Activated gamma-delta T cell treated with anti-CD3 and anti-CD28 coated beads, Interleukin-2, amount 50 U/mL, for 16 hours (primary cell): ENCODE measurements around the gene SLC35E2B.
"Not testable (repeated sequence)": the region's sequence is repeated elsewhere in the genome, so short reads cannot be mapped to it uniquely, and the experiment has no call there.

ENCODE experiments used
- DNase-seq: peaks from one replicate; pipeline ENCODE4 v3.0.0-alpha.2; 2020; ENCODE audit warnings: low read depth

SLC35E2B gene

GRCh38 chr1:1703796-1704195, 11.2 kb upstream of the SLC35E2B start:
- DNase-seq = no peak

GRCh38 chr1:1702506-1702905, 9.9 kb upstream of the SLC35E2B start:
- not testable (repeated sequence) for DNase-seq

- not testable (repeated sequence) for DNase-seq
Observed at GRCh38 chr1:1700557-1700956, 8.0 kb upstream of the SLC35E2B start.

DNA sequence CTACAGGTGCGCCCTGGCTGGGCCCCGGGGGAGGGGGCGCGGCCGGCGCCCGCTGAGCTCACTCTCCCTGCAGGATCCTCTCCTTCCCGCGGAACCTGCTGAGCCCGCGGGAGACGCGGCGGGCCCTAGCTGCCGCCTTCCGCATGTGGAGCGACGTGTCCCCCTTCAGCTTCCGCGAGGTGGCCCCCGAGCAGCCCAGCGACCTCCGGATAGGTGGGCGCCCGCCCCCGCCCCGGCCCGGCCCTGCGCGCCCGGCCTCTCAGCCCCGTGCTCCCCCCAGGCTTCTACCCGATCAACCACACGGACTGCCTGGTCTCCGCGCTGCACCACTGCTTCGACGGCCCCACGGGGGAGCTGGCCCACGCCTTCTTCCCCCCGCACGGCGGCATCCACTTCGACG, 7.5 kb upstream of the SLC35E2B start:
- DNase-seq = not testable (repeated sequence)

DNA sequence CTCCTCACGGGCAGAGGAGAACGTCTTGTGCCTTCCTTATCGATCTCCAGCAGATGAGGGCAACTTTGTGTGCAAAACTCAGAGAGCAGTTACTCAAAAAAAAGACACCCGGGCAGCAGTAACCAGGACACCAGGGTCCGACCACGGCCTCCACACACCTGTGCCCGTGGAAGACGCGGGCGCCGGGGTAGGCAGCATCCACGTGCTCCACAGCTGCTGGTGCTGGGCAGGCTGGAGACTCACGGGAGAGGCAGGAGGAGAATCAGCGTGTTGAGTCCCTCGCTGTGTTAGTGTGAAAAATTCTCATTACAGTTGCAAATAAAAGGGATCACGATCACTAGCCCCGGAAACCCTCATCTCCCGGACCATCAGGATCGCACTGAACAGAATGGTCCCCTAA, 6.5 kb upstream of the SLC35E2B start:
- DNase-seq = not testable (repeated sequence)

DNA sequence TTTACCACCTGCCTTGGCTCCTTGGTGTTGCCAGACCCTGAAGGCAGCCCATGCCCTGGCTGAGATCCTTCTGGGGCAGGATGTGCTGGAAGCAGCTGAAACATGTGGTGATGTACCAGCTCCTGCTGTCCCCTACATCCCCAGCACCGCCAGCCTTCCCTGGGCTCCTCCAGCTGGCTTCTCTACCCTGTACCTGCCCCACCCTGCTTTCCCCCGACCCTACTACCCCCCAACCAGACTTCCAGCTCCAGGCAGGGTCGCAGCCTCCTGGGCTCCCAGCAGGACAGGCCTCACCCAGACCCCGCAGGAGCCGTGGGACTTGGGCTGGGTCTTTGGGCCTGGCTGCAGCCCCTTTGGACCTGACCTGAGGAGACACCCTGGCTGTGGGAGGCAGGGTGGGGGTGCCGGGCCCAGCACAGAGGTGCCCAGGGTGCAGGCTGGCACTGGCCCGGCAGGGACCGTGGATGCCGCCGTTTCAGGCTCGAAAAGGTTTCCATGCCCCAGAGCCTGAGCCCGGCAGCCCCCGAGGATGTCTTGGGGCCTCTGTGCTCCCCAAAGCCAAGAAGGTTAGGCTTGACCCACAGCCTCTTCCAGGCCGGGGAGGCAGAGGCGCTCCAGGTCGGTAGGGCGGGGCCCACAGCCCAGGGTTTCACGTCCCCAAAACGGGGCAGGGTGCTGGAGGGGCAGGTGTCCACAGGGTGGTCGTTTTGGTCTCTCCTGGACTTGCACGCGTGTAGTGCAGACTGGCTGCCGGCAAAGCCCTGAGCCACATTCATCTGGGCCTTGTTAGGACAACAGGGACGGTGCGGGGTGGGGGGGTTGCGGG, 5.0 kb upstream of the SLC35E2B start:
- not testable (repeated sequence) for DNase-seq

DNA sequence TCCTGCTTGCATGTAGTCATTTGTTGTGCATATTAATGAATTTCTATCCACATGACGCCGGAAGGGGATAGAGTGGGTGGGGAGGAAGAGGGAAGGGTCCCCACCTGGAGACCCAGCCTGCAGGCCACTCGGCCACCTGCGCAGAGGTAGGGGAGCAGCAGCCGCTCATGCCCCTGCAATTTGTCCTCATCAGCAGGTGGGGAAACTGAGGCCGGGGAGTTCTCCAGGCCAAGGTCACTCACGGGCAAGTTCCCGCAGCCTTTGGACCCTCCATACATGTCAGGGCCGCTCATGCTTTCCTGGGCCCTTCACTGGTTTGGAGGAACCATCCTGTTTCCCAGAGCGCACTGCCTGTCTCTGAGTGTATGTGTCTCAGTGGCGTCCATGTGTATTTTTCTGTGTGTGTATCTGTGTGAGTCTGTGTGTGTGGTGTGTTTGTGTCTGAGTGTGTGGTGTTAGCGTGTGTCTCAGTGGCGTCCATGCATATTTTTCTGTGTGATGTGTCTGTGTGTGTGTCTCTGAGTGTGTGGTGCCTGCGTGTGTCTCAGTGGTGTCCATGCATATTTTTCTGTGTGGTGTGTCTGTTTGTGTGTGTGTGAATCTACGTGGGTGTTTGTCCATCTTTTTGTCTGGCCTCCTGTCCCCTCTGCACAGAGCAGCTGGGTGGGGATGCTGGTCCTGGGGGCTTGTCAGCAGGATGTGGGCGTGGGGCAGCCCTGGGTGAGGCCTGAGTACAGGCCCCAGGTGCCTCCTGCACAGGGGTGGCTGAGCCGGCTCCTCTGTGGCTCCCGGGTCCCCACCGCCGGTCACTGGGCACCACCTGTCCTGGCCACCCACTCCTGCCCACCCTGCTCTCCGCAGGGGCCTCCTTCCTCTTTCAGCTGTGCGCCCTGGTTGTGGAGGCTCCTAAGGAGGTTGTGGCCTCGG, 4.1 kb upstream of the SLC35E2B start:
- not testable (repeated sequence) for DNase-seq

DNA sequence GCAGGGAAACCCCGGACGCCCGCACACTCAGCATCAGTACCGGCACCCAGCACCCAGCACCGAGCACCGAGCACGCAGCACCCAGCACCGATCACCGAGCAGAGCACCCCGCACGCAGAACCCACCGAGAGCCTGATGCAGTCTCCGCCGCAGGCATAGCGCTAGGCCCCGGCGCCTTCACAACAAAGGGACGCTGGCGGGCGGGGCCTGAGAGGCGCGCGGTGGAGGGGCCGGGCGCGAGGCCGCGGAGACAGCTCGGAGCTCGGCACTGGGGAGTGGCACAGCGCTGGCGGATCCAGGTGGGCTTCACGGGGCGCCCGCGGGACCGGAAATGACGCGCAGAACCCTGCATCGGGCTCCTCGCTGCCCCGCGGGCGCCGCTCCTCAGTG, 276 bp downstream of the SLC35E2B start:
- peak; percentile 70 for DNase-seq

GRCh38 chr1:1691443-1691842, 1.2 kb downstream of the SLC35E2B start:
- not testable (repeated sequence) for DNase-seq

- not testable (repeated sequence) for DNase-seq
Observed at GRCh38 chr1:1689526-1689925, 3.1 kb downstream of the SLC35E2B start.

GRCh38 chr1:1687846-1688245, 4.7 kb downstream of the SLC35E2B start:
- no peak for DNase-seq

GRCh38 chr1:1684031-1684681, 8.4 kb downstream of the SLC35E2B start:
- DNase-seq = no peak

- no peak for DNase-seq
Observed at GRCh38 chr1:1683104-1683905, 9.3 kb downstream of the SLC35E2B start.

DNA sequence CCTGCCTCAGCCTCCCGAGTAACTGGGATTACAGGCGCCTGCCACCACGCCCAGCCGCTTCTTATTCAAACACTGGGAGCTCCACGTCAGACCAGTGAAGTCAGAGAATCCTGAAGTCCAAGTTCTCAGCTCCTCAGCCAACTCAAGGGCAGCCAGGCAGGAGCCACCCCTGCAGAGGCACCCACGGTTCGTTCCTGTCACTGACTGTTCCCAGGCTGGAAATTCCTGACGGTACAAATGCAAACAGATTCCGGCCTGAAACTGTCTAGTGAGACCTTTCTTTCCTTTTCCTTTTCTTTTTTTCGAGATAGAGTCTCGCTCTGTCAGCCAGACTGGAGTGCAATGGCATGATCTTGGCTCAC, 11.7 kb downstream of the SLC35E2B start:
- DNase-seq = no peak

DNA sequence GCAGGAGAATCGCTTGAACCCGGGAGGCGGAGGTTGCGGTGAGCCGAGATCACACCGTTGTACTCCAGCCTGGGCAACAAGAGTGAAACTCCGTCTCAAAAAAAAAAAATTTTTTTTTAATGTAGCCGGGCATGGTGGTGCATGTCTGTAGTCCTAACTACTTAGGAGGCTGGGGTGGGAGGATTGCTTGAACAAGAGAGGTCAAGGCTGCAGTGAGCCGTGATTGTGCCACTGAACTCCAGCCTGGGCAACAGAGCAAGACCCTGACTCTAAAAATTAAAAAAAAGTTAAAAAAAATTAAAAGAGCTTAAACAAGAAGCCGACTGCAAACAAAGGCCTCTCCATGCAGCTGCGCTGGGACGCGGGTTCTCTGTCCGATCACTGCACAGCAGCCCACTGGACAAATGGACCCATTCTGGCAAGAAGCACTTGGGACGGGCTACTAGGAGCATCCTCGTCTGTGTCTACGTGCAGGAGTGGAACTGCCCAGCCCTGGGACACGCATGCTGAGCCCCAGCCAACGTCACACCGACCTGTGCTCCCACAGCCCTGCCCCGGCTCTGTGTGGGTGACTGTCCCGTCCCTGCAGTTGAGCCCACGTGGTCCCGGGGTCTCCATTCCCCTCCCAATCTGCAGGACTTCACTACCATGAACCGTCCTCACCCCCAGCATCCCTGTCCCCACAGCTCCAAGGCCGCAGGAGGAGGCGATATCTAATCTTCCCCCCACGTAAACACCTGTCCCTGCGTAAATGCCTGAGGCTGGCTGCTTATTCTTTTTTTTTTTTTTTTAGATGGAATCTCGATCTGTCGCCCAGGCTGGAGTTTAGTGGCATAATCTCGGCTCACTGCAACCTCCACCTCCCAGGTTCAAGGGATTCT, 12.3 kb downstream of the SLC35E2B start:
- DNase-seq = no peak

DNA sequence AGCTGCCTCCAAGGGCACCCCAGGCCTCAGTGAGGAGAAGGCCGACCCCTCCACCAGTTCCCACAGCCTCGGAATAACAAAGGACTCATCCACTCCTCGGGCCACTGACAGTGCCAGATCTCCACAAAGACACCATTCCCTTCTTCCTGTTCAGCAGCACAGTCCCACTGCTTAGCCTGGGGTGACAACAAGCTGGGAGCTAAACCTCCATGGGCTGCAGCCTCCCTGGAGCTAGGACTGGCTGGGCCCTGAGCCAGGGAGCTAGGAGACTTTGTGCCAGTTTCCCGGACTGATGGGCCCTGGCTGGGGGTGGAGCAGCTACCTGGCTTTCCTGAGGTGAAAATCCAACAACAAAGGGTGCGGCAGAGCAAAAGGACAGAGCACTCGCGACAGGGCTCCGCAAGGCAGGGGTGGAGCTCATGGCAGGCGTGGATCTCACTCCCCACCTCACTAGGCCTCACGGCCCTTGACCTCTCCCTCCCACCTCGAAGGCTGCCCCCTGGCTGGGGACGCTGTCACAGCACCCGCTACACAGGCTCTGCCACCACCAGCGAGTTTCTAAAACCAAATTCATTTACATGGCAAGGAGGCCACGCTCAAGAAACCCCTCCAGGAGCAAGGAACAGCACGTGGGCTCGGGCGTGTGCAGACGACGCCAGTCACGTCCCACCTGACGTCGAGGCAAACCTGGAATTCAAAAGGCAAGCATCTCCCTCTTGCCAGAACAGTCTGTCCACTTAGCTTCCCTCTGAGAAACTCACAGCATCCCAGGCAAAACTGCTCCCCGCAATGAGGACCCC, 13.8 kb downstream of the SLC35E2B start:
- no peak for DNase-seq

DNA sequence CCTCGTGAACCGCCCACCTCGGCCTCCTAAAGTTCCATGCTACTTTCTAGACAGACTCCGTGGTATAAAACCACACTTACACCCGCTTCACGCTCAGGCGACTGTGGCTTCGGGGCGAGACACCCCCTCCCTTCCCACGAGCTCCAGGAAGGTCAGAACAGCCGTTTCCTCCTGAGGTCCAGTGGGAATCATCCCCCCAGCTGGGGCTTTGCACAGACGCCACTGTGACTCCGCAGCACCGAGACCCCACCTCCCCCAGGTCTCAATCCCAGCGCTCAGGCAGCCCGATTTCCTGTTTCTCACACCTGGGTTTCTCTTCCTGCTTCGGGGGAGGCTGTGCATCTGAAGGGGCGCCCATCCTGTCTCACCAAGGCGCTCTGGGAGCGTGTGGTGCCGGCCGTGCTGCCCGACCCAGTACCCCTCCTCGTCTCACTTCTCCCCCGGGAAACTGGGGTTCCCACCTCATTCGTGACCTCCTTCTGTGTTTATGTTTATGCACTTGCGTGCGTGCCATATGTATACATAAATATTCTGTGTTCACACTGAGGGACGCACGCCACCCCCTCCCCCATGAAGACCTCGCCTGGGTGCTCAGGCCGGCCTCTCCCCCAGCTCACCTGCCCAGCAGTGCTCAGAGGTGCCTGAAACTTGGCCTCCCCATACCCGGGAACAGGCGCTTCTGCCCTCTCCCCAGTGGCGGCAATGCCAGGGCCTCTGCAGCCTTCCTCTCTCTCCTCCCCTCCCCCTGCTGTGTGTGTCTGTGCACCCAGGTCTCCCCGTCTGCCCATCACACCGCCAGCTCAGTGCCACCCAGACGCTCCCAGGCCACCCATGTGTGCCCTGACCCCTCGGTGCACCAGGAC, 14.6 kb downstream of the SLC35E2B start:
- DNase-seq = peak; percentile 28

- not testable (repeated sequence) for DNase-seq
Observed at GRCh38 chr1:1676087-1676486, 16.5 kb downstream of the SLC35E2B start.

DNA sequence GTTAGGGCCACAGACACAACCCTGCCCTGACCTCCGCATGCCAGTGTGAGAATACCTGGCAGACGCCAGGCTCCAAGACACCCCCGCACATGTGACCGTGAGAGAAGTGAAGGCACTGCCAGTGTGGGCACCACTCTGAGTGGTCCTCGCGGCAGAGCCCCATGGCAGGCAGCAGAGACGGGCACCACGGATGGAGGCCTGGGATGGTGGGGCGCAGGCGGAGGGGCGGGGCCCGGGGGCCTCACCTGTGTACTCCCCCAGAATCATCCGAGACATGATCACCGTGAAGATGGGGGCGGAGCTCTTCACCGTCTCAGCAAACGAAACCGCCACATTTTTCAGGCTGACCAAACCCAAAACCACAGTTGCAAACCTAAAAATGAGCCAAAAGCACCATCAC, 17.4 kb downstream of the SLC35E2B start:
- not testable (repeated sequence) for DNase-seq
